ENCODE results near the gene CTSF. TPM values are rescaled to one million over a fixed set of nuclear protein-coding genes. Genes with fewer than 3 reads are reported as not detected.
"Not testable (repeated sequence)": the region's sequence is repeated elsewhere in the genome, so short reads cannot be mapped to it uniquely, and the experiment has no call there.

Gene CTSF
- 27.0 TPM for total RNA-seq

DNA sequence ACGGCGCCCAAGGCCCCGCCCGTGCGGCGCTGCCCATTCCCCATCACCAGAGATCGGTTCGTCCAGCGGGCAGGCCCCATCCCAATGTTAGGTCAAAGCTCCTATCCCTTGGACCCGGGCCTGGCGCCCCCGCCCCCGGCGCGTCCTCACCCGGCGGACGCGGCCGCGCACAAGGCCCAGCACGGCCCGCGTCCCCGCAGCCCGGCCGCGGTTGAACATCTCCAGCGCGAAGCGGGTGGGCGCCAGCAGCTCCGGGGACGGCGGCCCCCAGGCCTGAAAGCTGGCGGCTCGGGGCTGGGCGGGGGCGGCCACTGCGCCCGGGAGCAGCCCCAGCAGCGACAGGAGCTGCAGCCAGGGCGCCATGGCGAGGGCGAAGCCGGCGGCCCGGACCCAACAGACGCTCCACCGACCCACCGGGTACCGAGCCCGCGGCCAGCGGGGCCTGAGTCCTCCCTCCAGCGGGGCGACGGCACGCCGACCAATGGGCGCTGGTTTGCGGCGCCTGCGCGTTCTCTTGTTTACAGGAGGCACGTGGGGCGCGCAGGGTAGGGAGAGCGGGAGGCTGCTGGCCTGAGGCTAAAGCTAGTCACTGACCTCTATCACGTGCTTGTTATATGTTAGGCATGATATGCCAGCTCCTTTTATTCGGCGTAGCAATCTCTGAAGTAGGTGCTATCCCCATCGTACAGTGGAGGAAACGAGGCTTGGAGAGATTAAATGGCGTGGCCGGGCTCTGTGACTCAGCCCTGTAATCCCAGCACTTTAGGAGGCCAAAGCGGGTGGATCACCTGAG is at the start of gene CTSF:
Gene CTSF (minus strand): TSS at position 483 of the 793 bp plus-strand sequence. CDS start 120 bp downstream, at position 363.
- peak; percentile 82 for DNase-seq (ENCODE audit: low spot score)

GRCh38 chr11:66617155-66617834 is 48.9 kb upstream of the CTSF start:
- DNase-seq (ENCODE audit: low spot score): no peak

- DNase-seq (ENCODE audit: low spot score): peak; percentile 99
These were observed 48.2 kb upstream of the CTSF start, which contains the start of gene RBM14 for GRCh38 chr11:66616379-66617154. Gene RBM14, plus strand, starts transcription at chr11:66616630. Its CDS starts 91 bp downstream, at chr11:66616721.

DNA sequence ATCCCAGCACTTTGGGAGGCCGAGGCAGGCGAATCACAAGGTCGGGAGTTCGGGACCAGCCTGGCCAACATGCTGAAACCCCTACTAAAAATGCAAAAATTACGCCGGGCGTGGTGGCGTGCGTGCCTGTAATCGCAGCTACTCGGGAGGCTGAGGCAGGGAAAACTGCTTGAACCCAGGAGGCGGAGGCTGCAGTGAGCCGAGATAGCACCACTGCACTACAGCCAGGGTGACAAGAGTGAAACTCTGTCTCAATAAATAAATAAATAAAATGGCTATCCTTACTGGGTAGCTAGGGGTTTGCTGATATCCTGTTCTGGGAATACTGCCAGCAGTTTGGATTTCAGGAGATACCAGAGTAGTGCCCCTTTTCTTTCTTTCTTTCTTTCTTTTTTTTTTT is 45.7 kb upstream of the CTSF start:
- DNase-seq (ENCODE audit: low spot score): no peak

DNA sequence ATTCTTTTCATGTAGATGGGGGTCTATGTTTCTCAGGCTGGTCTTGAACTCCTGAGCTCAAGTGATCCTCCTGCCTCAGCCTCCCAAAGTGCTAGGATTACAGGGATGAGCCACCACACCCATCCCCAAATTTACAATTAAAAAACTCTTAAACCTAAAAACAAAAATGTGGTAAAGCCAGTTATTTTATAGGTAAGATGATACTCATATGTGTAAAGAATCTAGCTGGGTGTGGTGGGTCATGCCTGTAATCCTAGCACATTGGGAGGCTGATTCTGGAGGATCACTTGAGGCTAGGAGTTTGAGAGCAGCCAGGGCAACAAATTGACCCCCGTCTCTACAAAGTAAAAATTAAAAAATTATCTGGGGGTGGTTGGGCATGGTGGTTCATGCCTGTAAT is 44.1 kb upstream of the CTSF start:
- no peak for DNase-seq (ENCODE audit: low spot score)

DNA sequence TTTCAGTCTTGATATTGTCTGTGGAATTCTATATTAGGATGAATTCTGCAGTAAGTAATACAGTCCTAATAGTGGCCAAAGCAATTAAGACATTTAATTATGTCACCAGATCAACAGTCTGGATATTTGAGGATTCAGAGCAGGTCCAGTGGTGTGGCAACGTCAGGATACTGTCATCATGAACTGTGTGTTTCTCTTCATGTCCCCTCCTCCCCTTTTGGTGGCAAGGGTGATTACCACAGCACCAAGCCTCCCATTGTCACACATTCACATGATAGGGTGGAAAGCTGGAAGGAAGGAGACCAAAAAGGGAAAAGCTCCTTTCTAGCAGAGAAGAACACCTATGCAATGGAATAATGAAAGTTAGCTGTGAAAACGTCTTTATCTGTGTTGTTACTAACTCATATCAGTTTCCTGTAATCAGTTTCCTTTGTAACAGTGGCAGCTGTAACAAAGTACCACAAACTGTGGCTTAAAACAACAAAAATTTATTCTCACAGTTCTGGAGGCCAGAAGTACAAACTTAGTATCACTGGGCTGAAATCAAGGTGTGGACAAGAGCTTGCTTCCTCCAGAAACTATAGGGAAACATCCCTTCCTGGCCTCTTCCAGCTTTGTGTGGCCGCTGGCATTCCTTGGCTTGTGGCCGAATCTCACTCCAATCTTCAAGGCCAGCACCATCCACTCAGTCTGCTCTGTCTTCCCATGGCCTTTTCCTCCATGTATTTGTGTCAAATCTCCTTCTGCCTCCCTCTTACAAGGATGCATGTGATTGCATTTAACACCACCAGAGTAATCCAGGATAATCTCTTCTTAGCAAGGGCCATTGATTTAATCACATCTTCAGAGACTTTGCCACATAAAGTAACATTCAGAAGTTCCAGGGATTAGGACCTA is 41.6 kb upstream of the CTSF start:
- no peak for DNase-seq (ENCODE audit: low spot score)

GRCh38 chr11:66607126-66607834 is 38.9 kb upstream of the CTSF start:
- DNase-seq (ENCODE audit: low spot score): peak; percentile 88

DNA sequence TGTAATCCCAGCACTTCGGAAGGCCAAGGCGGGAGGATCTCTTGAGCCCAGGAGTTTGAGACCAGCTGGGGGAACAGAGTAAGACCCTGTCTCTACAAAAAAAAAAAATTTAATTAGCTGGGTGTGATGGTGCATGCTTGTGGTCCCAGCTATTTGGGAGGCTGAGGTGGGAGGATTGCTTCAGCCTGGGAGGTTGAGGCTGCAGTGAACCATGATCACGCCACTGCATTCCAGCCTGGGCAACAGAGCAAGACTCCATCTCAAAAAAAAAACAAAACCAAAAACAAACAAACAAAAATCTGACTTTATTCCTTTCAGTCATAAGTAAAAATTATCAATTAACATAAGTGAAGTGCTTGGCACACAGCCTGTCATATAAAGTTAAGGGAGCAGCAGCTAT is 38.2 kb upstream of the CTSF start:
- DNase-seq (ENCODE audit: low spot score): not testable (repeated sequence)

DNA sequence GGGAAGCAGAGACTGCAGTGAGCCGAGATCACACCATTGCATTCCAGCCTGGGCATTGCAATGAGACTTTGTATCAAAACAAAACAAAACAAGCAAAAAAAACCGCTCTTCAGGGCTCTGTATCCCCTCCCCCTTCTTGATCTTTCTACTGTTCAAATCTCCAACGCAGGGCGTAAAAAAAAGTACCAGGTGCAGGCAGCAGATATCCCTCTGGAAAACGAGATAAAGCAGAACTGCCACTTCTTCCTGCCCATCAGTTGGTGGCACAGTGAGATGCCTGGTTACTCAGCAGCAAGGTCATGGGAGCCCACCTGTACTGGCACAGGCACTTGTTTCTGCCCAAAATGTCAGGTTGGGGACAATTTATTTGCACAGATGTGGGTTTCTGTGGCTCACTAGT is 35.7 kb upstream of the CTSF start:
- no peak for DNase-seq (ENCODE audit: low spot score)

- DNase-seq (ENCODE audit: low spot score): no peak
These were observed 34.7 kb upstream of the CTSF start for GRCh38 chr11:66603072-66603471.

GRCh38 chr11:66600631-66601233 is 32.3 kb upstream of the CTSF start:
- no peak for DNase-seq (ENCODE audit: low spot score)

GRCh38 chr11:66600219-66600618 is 31.8 kb upstream of the CTSF start:
- DNase-seq (ENCODE audit: low spot score): no peak

- DNase-seq (ENCODE audit: low spot score): no peak
These were observed 30.6 kb upstream of the CTSF start for GRCh38 chr11:66598993-66599392.

DNA sequence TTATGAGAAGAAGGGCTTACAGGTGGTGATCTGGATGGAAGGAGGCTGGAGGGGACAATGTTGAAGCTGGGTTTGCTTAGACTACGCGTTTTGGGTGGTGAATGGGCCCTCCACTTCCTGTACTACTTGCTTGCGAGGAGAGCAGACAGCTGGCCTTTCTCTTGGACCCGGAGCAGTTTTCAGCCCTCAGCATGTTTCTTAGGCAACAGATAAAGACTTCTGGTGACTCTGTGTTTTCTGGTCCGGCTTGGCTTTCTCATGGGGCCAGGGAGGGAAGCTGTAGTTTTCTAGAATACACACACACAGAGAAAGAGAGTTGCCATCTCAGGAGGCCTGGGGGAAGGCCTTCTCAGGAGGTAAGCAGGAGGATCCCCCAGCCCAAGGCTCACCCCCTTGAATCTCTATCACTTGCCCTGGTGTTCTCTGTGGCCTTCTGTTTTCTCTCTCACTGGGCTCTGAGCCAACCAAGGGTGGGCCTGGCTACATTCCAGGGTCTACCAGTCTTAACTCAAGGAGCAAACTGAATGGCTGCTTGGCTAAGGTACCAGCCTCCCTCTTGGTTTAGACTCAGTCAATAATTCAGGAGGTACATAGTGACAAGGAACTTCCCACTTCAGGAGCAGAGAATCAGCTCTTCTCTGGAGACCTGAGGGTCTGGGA is 27.0 kb upstream of the CTSF start:
- no peak for DNase-seq (ENCODE audit: low spot score)

DNA sequence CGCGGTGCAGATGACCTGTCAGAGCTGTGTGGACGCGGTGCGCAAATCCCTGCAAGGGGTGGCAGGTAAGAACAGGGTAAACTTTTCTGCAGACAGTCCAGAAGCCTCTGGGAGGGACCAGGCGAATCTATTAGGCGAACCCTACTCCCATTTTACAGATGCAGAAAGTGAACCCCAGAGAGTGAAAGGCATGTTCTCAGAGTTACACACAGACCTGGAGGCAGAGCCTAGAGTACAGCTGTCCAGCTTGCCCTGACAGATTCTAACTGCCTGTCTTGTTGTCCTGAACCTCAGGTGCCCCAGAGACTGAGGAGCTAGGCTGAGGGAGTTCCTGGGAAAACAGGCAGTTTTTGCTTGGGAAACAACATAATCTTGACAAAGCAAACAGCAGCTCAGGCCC is 25.2 kb upstream of the CTSF start:
- DNase-seq (ENCODE audit: low spot score): no peak

DNA sequence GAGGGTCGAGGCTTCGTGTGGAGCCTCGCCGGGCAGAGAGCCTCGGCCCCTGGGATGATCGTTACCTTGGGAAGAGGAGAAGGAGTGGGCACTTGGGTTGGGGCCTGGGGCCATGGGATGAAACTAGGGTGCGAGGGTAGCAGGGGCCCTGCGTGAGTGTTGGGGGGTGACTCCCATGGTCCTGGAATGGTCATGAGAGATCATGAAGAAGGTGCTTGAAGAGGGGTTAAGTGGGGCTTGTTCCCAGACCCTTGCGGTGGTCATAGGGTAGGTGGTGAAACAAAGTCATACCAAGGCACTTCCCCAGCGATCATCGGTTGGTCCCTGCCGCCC is 24.9 kb upstream of the CTSF start:
- no peak for DNase-seq (ENCODE audit: low spot score)

- DNase-seq (ENCODE audit: low spot score): peak; percentile 97
These were observed 24.3 kb upstream of the CTSF start, which contains the start of the genes CCDC87 and CCS for GRCh38 chr11:66592457-66593302. Gene CCDC87, minus strand, starts transcription at chr11:66593063. Its CDS starts 48 bp downstream, at chr11:66593015. Gene CCS, plus strand, starts transcription at chr11:66593185. Its CDS starts 77 bp downstream, at chr11:66593262.

- DNase-seq (ENCODE audit: low spot score): no peak
These were observed 22.8 kb upstream of the CTSF start for GRCh38 chr11:66591175-66591574.

All from ureter (tissue), 1 donor.